GM19193 (cell line): ENCODE measurements around the gene HBG1.

Experiments
- POLR2A ChIP-seq: IDR thresholded peaks from 4 replicates; pipeline ENCODE4 v1.6.1; 2011; ENCODE audit not compliant: insufficient read depth, insufficient read length; ENCODE audit errors: extremely low read depth

HBG1 gene

GRCh38 chr11:5282628-5283027, 33.0 kb upstream of the HBG1 start:
- no peak for TF ChIP-seq POLR2A

- no peak for TF ChIP-seq POLR2A
Measured at GRCh38 chr11:5281596-5281995, 31.9 kb upstream of the HBG1 start.

GRCh38 chr11:5280582-5281102, 31.0 kb upstream of the HBG1 start:
- TF ChIP-seq POLR2A = no peak

GRCh38 chr11:5279471-5280090, 29.9 kb upstream of the HBG1 start:
- no peak for TF ChIP-seq POLR2A

GRCh38 chr11:5277807-5278382, 28.2 kb upstream of the HBG1 start:
- TF ChIP-seq POLR2A = no peak

GRCh38 chr11:5276697-5277096, 27.0 kb upstream of the HBG1 start:
- TF ChIP-seq POLR2A = no peak

GRCh38 chr11:5275369-5276110, 25.9 kb upstream of the HBG1 start:
- TF ChIP-seq POLR2A = no peak

- no peak for TF ChIP-seq POLR2A
Measured at GRCh38 chr11:5274395-5274794, 24.7 kb upstream of the HBG1 start.

GRCh38 chr11:5272395-5273017, 22.8 kb upstream of the HBG1 start:
- TF ChIP-seq POLR2A = no peak

- no peak for TF ChIP-seq POLR2A
Measured at GRCh38 chr11:5269715-5270147, 20.1 kb upstream of the HBG1 start, which contains the start of gene HBE1. Gene HBE1, minus strand, starts transcription at chr11:5269945. Its CDS starts 55 bp downstream, at chr11:5269890.

GRCh38 chr11:5267033-5267563, 17.4 kb upstream of the HBG1 start:
- no peak for TF ChIP-seq POLR2A

- no peak for TF ChIP-seq POLR2A
Measured at GRCh38 chr11:5266609-5267008, 17.0 kb upstream of the HBG1 start.

GRCh38 chr11:5265832-5266231, 16.2 kb upstream of the HBG1 start:
- TF ChIP-seq POLR2A = no peak

- no peak for TF ChIP-seq POLR2A
Measured at GRCh38 chr11:5258543-5259262, 9.0 kb upstream of the HBG1 start.
